ENCODE results near the gene SFRP2. TPM values are rescaled to one million over a fixed set of nuclear protein-coding genes. Genes with fewer than 3 reads are reported as not detected.

SFRP2 gene
- total and polyA plus RNA-seq, 10 of the 15 experiments (the other 5 are each of a cell fraction or from before 2014, with no cell fraction given), result 0.11 to 0.33 (median 0.16) TPM; not detected in 7

DNA sequence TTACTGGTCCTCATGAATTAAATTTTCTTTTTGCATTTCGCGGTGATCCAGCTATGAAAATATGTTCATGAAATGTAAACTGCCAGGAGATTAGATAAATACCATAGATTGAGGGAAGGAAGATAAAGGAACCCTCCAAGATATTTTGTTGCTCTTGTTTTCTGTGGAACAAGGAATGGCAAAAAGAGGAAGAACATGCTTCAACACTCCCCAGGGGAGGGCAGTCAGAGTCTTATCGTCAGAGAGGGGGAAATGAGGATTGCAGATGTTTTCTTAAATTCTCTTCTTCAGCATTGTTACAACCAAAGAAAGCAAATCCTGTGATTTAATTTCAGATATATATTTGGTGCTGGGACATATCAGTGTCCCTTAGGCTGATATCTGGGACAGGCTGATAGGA is 9.5 kb upstream of the SFRP2 start (continued):
- TF ChIP-seq NFYB (IDR thresholded peaks at IDR 0.05; ENCODE audit: insufficient read depth, low read depth, low read length) (no peak), NBN (IDR thresholded peaks at IDR 0.05) (no peak), RB1 (IDR thresholded peaks at IDR 0.05; ENCODE audit: borderline replicate concordance) (no peak), MXI1 (IDR thresholded peaks at IDR 0.05; ENCODE audit: low read depth, low read length) (no peak), EZH2 (IDR thresholded peaks at IDR 0.05; ENCODE audit: borderline replicate concordance, control insufficient read depth, low read depth, low read length) (no peak), MTA3 (IDR thresholded peaks at IDR 0.05; ENCODE audit: borderline replicate concordance, low read length) (no peak)
- TF ChIP-seq, protein P1, sequence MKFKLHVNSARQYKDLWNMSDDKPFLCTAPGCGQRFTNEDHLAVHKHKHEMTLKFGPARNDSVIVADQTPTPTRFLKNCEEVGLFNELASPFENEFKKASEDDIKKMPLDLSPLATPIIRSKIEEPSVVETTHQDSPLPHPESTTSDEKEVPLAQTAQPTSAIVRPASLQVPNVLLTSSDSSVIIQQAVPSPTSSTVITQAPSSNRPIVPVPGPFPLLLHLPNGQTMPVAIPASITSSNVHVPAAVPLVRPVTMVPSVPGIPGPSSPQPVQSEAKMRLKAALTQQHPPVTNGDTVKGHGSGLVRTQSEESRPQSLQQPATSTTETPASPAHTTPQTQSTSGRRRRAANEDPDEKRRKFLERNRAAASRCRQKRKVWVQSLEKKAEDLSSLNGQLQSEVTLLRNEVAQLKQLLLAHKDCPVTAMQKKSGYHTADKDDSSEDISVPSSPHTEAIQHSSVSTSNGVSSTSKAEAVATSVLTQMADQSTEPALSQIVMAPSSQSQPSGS (IDR thresholded peaks at IDR 0.05; ENCODE audit: low read length), result no peak

DNA sequence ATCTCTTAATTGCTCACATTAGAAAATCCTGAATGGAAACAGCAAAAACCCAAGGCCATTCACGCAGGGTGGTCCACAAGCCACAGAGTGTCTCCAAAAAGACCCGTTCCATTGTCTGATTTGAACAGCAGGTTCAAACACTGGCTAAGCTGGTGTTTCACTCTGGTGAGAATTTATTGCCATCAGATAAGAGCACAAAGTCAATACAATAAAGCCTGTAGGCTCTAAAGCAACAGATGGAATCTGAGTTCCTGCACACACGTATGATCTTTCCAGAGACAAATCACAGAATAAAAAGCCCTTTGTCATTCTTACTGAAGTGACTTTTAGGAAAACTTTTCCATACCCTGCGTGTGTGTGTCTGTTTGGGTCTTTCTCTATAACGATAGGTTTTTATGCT is 5.1 kb upstream of the SFRP2 start:
- CTCF ChIA-PET, result interaction anchor here (4.9 kb wide), 1 partner anchor 7 kb away, joined by 25 read pairs; no protein-coding TSS in a partner anchor

More for the DNA sequence above, 5.1 kb upstream of the SFRP2 start:
- TF ChIP-seq IRF4 (IDR thresholded peaks at IDR 0.05; ENCODE audit: low read depth, low read length) (no peak), CHD1 (IDR thresholded peaks at IDR 0.05; ENCODE audit: low read depth, low read length) (no peak)
- TF ChIP-seq, protein P2, sequence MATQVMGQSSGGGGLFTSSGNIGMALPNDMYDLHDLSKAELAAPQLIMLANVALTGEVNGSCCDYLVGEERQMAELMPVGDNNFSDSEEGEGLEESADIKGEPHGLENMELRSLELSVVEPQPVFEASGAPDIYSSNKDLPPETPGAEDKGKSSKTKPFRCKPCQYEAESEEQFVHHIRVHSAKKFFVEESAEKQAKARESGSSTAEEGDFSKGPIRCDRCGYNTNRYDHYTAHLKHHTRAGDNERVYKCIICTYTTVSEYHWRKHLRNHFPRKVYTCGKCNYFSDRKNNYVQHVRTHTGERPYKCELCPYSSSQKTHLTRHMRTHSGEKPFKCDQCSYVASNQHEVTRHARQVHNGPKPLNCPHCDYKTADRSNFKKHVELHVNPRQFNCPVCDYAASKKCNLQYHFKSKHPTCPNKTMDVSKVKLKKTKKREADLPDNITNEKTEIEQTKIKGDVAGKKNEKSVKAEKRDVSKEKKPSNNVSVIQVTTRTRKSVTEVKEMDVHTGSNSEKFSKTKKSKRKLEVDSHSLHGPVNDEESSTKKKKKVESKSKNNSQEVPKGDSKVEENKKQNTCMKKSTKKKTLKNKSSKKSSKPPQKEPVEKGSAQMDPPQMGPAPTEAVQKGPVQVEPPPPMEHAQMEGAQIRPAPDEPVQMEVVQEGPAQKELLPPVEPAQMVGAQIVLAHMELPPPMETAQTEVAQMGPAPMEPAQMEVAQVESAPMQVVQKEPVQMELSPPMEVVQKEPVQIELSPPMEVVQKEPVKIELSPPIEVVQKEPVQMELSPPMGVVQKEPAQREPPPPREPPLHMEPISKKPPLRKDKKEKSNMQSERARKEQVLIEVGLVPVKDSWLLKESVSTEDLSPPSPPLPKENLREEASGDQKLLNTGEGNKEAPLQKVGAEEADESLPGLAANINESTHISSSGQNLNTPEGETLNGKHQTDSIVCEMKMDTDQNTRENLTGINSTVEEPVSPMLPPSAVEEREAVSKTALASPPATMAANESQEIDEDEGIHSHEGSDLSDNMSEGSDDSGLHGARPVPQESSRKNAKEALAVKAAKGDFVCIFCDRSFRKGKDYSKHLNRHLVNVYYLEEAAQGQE (IDR thresholded peaks at IDR 0.05; ENCODE audit: low read depth, low read length), result no peak
- ChIA-PET POLR2A (no interaction called here), SMC1A (ENCODE audit: uncharacterized antibody, unreplicated experiment) (no interaction called here), RAD21 (ENCODE audit: unreplicated experiment) (no interaction called here)
- Histone ChIP-seq H3K36me3 (ENCODE audit: control insufficient read depth in 2 of 2, insufficient read depth in 2 of 2, low read length in 1 of 2) (no peaks in the 10 kb centered on the region), H2AFZ (ENCODE audit: control insufficient read depth, low read depth, low read length) (no peak overlapping the region), H3K4me1 (ENCODE audit: control insufficient read depth, insufficient read depth, low read length) (no peaks in the 10 kb centered on the region), H3K4me2 (ENCODE audit: control insufficient read depth, insufficient read depth) (no peak overlapping the region), H3K9me3 (replicated peaks; ENCODE audit: control insufficient read depth, insufficient read depth, low read length) (no peaks in the 10 kb centered on the region), H4K20me1 (ENCODE audit: control insufficient read depth, insufficient read depth) (no peaks in the 10 kb centered on the region), H3K79me2 (ENCODE audit: control insufficient read depth, insufficient read depth, low read length) (no peaks in the 10 kb centered on the region), H3K27me3 (replicated peaks in 1 of 2; ENCODE audit: control insufficient read depth in 2 of 2, insufficient read depth in 2 of 2, low read length in 1 of 2) (peaks cover 21 to 24% of the 10 kb centered on the region in 2 experiments), H3K9ac (ENCODE audit: control insufficient read depth, insufficient read depth, low read length) (no peak overlapping the region), H3K27ac (ENCODE audit: control insufficient read depth, insufficient read depth) (no peak overlapping the region), H3K4me3 (no peak overlapping the region)
- in situ Hi-C loops (cut with MboI) (no loop called here), intact Hi-C loops (cut with micrococcal nuclease; ENCODE audit: unreplicated experiment) (no loop called here)
- ATAC-seq (no peak), DNase-seq (ENCODE audit: low read depth, low spot score) (no peak), FAIRE-seq (no peak)
- no TSS peak for BruUV-seq (replicated peaks)
- WGBS (ENCODE audit: insufficient coverage, insufficient replicate concordance, low lambda C conversion rate, missing lambda C conversion rate), result 62% methylated on average over 5 of the region's 5 CpGs
